ENCODE results near the gene WHRN. TPM values are rescaled to one million over a fixed set of nuclear protein-coding genes. Genes with fewer than 3 reads are reported as not detected.

WHRN gene
- total and polyA plus RNA-seq, 9 of the 15 experiments (the other 6 are each of a cell fraction or from before 2014, with no cell fraction given), result 0.31 to 14.1 (median 3.0) TPM

- TF ChIP-seq RAD51 (IDR thresholded peaks at IDR 0.05; ENCODE audit: borderline replicate concordance, low read depth) (no peak), SNIP1 (IDR thresholded peaks at IDR 0.05; ENCODE audit: low read depth) (no peak), KDM1A (IDR thresholded peaks at IDR 0.05) (no peak)
- TF ChIP-seq, protein P1, sequence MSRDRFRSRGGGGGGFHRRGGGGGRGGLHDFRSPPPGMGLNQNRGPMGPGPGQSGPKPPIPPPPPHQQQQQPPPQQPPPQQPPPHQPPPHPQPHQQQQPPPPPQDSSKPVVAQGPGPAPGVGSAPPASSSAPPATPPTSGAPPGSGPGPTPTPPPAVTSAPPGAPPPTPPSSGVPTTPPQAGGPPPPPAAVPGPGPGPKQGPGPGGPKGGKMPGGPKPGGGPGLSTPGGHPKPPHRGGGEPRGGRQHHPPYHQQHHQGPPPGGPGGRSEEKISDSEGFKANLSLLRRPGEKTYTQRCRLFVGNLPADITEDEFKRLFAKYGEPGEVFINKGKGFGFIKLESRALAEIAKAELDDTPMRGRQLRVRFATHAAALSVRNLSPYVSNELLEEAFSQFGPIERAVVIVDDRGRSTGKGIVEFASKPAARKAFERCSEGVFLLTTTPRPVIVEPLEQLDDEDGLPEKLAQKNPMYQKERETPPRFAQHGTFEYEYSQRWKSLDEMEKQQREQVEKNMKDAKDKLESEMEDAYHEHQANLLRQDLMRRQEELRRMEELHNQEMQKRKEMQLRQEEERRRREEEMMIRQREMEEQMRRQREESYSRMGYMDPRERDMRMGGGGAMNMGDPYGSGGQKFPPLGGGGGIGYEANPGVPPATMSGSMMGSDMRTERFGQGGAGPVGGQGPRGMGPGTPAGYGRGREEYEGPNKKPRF (IDR thresholded peaks at IDR 0.05; ENCODE audit: low read depth, low read length), result no peak
Observed at GRCh38 chr9:114475412-114476135, 29.7 kb downstream of the WHRN start (continued).

DNA sequence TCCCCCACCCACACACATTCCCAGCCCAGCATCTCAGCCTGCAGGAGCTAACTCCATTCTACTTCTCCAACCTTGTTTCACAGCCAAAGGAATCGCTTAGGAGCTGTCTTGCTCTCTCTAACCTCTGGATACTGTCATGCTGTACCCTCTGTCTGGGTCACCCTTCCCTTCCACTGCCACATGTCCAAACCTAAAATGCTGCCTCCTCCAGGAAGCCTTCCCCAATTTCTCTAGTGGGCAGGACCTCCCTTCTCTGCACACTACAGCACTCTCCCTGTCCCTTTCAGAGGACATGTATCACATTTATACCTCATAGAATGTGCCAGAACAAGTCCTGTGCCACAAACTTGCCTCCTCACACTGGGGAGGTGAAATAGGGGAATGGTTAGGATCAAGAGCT, 30.8 kb downstream of the WHRN start:
- H3K79me2 ChIP-seq (ENCODE audit: control insufficient read depth, insufficient read depth, low read length), result no peaks in the 10 kb centered on the region
- FAIRE-seq (no peak), DNase-seq (ENCODE audit: extremely low read depth in 1 of 4, low spot score in 3 of 4) (no peak), ATAC-seq (no peak)
- H2AFZ ChIP-seq (ENCODE audit: low read depth, low read length), result no peak overlapping the region
- no peak overlapping the region for H3K27ac ChIP-seq (ENCODE audit: extremely low read depth, low read depth, low read length)
- H4K20me1 ChIP-seq (replicated peaks; ENCODE audit: control insufficient read depth, insufficient read depth, low read length), result peaks cover 3% of the 10 kb centered on the region; the same call in 1 of the 2 replicates
- H3K9ac ChIP-seq (ENCODE audit: insufficient read depth in 1 of 2, low read depth in 2 of 2, low read length in 2 of 2), result peak overlapping the region in 1 of 2 experiments; percentile 27; a peak in 1 of 4 replicates
- no peak overlapping the region for H3K4me3 ChIP-seq
- TF ChIP-seq MCM2 (IDR thresholded peaks at IDR 0.05; ENCODE audit: low read depth) (no peak), ZFP36 (IDR thresholded peaks at IDR 0.05; ENCODE audit: low read depth, low read length, partially characterized antibody) (peak; percentile 92)
- no peaks in the 10 kb centered on the region for H3K9me1 ChIP-seq (ENCODE audit: control insufficient read depth, insufficient read depth, low read length)
- H3K4me1 ChIP-seq (replicated peaks in 1 of 2; ENCODE audit: control insufficient read depth in 2 of 2, insufficient read depth in 2 of 2, low read length in 2 of 2), result no peaks in the 10 kb centered on the region
- intact Hi-C loops (cut with micrococcal nuclease), result no loop called here
- CTCF ChIA-PET (ENCODE audit: low intra/inter-chr PET ratio), result no interaction called here
- BruUV-seq (replicated peaks), result no TSS peak
- 53% methylated on average over 1 of the region's 1 CpG for WGBS (ENCODE audit: insufficient coverage, low coverage, missing lambda C conversion rate)
- H3K36me3 ChIP-seq (ENCODE audit: control insufficient read depth, insufficient read depth, low read length), result peaks cover 5% of the 10 kb centered on the region; the same call in 1 of the 3 replicates
- H3K9me3 ChIP-seq (replicated peaks; ENCODE audit: control insufficient read depth, insufficient read depth, low read depth, low read length), result no peaks in the 10 kb centered on the region
- POLR2A ChIA-PET, result interaction anchor here (1.1 to 1.5 kb wide), 3 partner anchors 10 to 27 kb away, joined by 3 to 7 read pairs (median 7); no protein-coding TSS in a partner anchor
- no peaks in the 10 kb centered on the region for H3K27me3 ChIP-seq (ENCODE audit: control insufficient read depth in 2 of 2, insufficient read depth in 2 of 2, low read length in 2 of 2)
- H3K4me2 ChIP-seq (ENCODE audit: insufficient read depth, low read length), result no peak overlapping the region
- in situ Hi-C loops (cut with MboI), result no loop called here

Data from K562 (cell line).